Measurements from ENCODE around the gene ULK1.

GRCh38 chr12:131871677-131872076 is 22.7 kb upstream of the ULK1 start:
- TF ChIP-seq CTCF (IDR thresholded peaks at IDR 0.05) (no peak), POLR2A (IDR thresholded peaks at IDR 0.05) (no peak)

Measured in adrenal gland (tissue), 5 donors.